ENCODE measurements around the gene LEKR1. TPM values are rescaled to one million over a fixed set of nuclear protein-coding genes. Genes with fewer than 3 reads are reported as not detected.

The LEKR1 gene
- total RNA-seq, 2 donors from 2014 or later: 4.2 TPM; not detected in 1

DNA sequence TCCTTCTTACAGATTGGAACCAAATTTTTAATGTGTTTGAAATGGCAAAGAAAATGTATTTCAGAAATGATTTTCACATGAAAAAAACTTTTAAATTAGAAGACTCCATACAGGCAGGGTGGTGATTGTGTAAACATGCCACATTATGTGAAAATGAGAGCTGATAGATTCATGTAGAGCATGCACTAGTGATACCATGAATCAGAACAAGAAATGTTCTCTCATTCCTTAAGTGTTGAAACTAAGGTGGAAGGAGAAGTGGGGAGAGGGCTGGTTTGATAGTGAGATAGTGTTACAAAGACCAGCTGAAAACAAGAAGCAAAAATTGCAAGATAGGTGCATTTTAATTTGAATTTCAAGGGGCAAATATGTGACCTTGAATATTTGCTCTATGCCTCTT, 233.5 kb downstream of the LEKR1 start:
- Histone ChIP-seq H3K27ac (no peak overlapping the region), H3K9me3 (no peaks in the 10 kb centered on the region), H3K36me3 (no peaks in the 10 kb centered on the region), H3K4me1 (ENCODE audit: control insufficient read depth in 1 of 2, low read depth in 2 of 2) (peaks cover 0 to 9% of the 10 kb centered on the region in 2 donors), H3K27me3 (replicated peaks; ENCODE audit: insufficient read depth) (no peaks in the 10 kb centered on the region), H3K4me3 (no peak overlapping the region)
- TF ChIP-seq, protein P1, sequence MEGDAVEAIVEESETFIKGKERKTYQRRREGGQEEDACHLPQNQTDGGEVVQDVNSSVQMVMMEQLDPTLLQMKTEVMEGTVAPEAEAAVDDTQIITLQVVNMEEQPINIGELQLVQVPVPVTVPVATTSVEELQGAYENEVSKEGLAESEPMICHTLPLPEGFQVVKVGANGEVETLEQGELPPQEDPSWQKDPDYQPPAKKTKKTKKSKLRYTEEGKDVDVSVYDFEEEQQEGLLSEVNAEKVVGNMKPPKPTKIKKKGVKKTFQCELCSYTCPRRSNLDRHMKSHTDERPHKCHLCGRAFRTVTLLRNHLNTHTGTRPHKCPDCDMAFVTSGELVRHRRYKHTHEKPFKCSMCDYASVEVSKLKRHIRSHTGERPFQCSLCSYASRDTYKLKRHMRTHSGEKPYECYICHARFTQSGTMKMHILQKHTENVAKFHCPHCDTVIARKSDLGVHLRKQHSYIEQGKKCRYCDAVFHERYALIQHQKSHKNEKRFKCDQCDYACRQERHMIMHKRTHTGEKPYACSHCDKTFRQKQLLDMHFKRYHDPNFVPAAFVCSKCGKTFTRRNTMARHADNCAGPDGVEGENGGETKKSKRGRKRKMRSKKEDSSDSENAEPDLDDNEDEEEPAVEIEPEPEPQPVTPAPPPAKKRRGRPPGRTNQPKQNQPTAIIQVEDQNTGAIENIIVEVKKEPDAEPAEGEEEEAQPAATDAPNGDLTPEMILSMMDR (IDR thresholded peaks at IDR 0.05): no peak
- ATAC-seq (ENCODE audit: insufficient number of reproducible peaks, low FRiP score, low read depth) (no peak), DNase-seq (ENCODE audit: low spot score) (no peak)

DNA sequence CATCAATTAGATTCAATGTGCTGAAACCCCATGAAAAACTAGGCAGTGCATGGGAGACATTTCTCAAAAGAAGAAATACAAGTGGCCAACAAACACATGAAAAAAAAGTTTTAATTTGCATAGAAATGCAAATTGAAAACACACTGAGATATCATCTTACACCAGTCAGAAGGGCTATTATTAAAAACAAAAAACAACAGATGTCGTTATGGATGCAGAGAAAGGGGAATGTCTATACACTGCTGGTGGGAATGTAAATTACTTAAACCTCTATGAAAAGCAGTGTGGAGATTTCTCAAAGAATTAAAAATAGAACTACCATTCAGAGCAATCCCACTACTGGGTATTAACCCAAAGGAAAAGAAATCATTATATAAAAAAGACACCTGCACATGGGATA, 235.1 kb downstream of the LEKR1 start:
- peaks cover 0 to 9% of the 10 kb centered on the region in 2 donors for H3K4me1 ChIP-seq (ENCODE audit: control insufficient read depth in 1 of 2, low read depth in 2 of 2)
- H3K27me3 ChIP-seq (replicated peaks; ENCODE audit: insufficient read depth): no peaks in the 10 kb centered on the region
- TF ChIP-seq, protein P1 (IDR thresholded peaks at IDR 0.05): no peak
- no peak overlapping the region for H3K4me3 ChIP-seq
- H3K9me3 ChIP-seq: no peaks in the 10 kb centered on the region
- H3K36me3 ChIP-seq: no peaks in the 10 kb centered on the region
- ATAC-seq (ENCODE audit: insufficient number of reproducible peaks, low FRiP score, low read depth) (no peak), DNase-seq (ENCODE audit: low spot score) (no peak)
- no peak overlapping the region for H3K27ac ChIP-seq

DNA sequence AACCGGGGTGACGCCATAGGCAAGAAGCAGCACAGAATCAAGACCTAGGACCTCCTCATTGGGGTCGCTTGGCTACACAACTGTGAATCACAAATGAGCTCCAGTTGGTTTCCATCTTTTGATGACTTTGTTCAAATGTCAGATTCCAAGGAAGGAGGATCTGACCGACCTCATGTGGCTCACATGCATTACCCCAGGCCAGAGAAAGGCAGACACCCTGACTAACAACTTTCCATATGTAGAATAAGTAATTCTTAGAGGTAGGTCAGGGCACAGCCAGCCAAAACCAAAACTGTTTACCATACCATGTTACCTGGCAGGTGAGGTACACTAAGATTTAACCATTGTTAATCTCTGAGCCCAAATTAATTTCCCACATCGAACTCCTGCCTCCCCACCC, 237.3 kb downstream of the LEKR1 start:
- no peak for ATAC-seq (ENCODE audit: insufficient number of reproducible peaks, low FRiP score, low read depth)
- no peak for DNase-seq (ENCODE audit: low spot score)
- H3K27ac ChIP-seq: no peak overlapping the region
- H3K4me3 ChIP-seq: no peak overlapping the region
- no peaks in the 10 kb centered on the region for H3K9me3 ChIP-seq
- H3K4me1 ChIP-seq (ENCODE audit: control insufficient read depth in 1 of 2, low read depth in 2 of 2): peaks cover 0 to 9% of the 10 kb centered on the region in 2 donors
- TF ChIP-seq, protein P1 (IDR thresholded peaks at IDR 0.05): no peak
- no peaks in the 10 kb centered on the region for H3K36me3 ChIP-seq
- H3K27me3 ChIP-seq (replicated peaks; ENCODE audit: insufficient read depth): no peaks in the 10 kb centered on the region

DNA sequence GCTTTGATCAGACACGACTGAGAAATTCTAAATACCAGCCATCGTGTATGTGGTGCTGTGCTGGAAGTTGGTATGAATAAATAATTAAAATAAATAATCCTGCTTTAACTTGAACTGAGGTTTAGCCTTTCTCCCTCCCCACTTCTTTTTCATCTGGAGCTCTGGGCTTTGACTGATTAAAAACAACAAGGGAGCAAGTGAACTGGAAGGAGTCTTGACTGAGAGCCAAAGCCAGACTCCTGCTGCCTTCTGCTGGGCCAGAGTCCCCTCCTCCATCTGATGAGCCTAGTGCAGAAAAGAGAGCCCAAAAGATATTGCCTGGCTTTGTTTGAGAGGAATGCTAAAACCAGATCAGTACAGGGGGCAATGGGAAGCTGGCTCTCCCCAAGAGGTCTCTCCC, 237.8 kb downstream of the LEKR1 start:
- Histone ChIP-seq H3K4me3 (no peak overlapping the region), H3K9me3 (no peaks in the 10 kb centered on the region), H3K36me3 (no peaks in the 10 kb centered on the region), H3K4me1 (ENCODE audit: control insufficient read depth in 1 of 2, low read depth in 2 of 2) (peaks cover 0 to 9% of the 10 kb centered on the region in 2 donors), H3K27ac (no peak overlapping the region), H3K27me3 (replicated peaks; ENCODE audit: insufficient read depth) (no peaks in the 10 kb centered on the region)
- DNase-seq (ENCODE audit: low spot score) (no peak), ATAC-seq (ENCODE audit: insufficient number of reproducible peaks, low FRiP score, low read depth) (no peak)
- TF ChIP-seq, protein P1 (IDR thresholded peaks at IDR 0.05): no peak

DNA sequence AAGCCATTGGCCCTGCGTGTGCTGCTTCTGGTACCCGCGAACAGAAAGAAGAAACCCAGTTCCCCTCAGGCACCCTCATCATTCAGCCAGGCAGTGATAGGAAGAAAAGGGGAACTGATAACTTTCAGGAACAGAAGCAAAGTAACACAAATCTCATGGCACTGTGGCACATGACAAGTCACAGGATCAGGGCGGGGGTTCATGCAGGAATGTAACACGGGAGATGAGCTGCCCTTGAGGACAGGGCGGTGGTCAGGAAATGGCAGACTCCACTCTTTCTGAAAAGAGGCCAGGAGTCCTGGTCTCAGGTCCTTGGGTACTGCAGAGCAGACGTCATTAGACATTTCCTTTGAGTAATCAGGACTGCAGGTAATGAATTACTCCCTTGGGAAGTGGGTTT, 238.2 kb downstream of the LEKR1 start:
- no peak for DNase-seq (ENCODE audit: low spot score)
- TF ChIP-seq, protein P1 (IDR thresholded peaks at IDR 0.05): no peak
- H3K36me3 ChIP-seq: no peaks in the 10 kb centered on the region
- H3K4me3 ChIP-seq: no peak overlapping the region
- no peak overlapping the region for H3K27ac ChIP-seq
- ATAC-seq (ENCODE audit: insufficient number of reproducible peaks, low FRiP score, low read depth): no peak
- peaks cover 0 to 9% of the 10 kb centered on the region in 2 donors for H3K4me1 ChIP-seq (ENCODE audit: control insufficient read depth in 1 of 2, low read depth in 2 of 2)
- H3K9me3 ChIP-seq: no peaks in the 10 kb centered on the region
- no peaks in the 10 kb centered on the region for H3K27me3 ChIP-seq (replicated peaks; ENCODE audit: insufficient read depth)
